HepG2 (cell line): ENCODE data around the gene INTS14. TPM values are rescaled to one million over a fixed set of nuclear protein-coding genes. Genes with fewer than 3 reads are reported as not detected.

Experiments
- ATF1 ChIP-seq: IDR thresholded peaks from 2 replicates; pipeline ENCODE4 v1.6.1; 2016; ENCODE audit warnings: mild to moderate bottlenecking, control low read depth
- DNMT3B ChIP-seq: conservative IDR thresholded peaks from 2 replicates; pipeline ENCODE4 v1.6.1; 2016; ENCODE audit warnings: missing biosample characterization, control low read depth
- GABPB1 ChIP-seq: IDR thresholded peaks from 2 replicates; pipeline ENCODE4 v1.6.1; 2016; ENCODE audit warnings: mild to moderate bottlenecking, missing genetic modification reagents, moderate library complexity, missing compliant biosample characterization
- IKZF5 ChIP-seq: IDR thresholded peaks from 2 replicates; pipeline ENCODE4 v1.6.1; 2018; ENCODE audit warnings: missing genetic modification reagents, mild to moderate bottlenecking, missing compliant biosample characterization
- KDM5B ChIP-seq: sonication (generic); formaldehyde crosslinking; IDR thresholded peaks from 2 replicates; pipeline ENCODE4 v1.4.0; 2020; ENCODE audit warnings: missing genetic modification reagents, mild to moderate bottlenecking, borderline replicate concordance
- NFKBIZ ChIP-seq: IDR thresholded peaks from 2 replicates; pipeline ENCODE4 v1.6.1; 2018; ENCODE audit warnings: missing genetic modification reagents, missing compliant biosample characterization
- POLR2G ChIP-seq: fragments of 200-400 bp; formaldehyde crosslinking; IDR thresholded peaks from 2 replicates; pipeline ENCODE4 v1.6.1; 2018; ENCODE audit warnings: mild to moderate bottlenecking, low read depth, low read length, moderate library complexity
- SP140L ChIP-seq: sonication (generic); formaldehyde crosslinking; IDR thresholded peaks from 2 replicates; pipeline ENCODE4 v1.4.0; 2020; ENCODE audit warnings: missing genetic modification reagents, borderline replicate concordance
- TP53 ChIP-seq: sonication (generic); formaldehyde crosslinking; conservative IDR thresholded peaks from 2 replicates; pipeline ENCODE4 v1.4.0; 2020; ENCODE audit warnings: missing genetic modification reagents
- ZNF362 ChIP-seq: sonication (generic); formaldehyde crosslinking; IDR thresholded peaks from 2 replicates; pipeline ENCODE4 v1.4.0; 2020; ENCODE audit warnings: missing genetic modification reagents, mild to moderate bottlenecking, borderline replicate concordance
- ZNF557 ChIP-seq: sonication (generic); formaldehyde crosslinking; IDR thresholded peaks from 2 replicates; pipeline ENCODE4 v1.4.0; 2020; ENCODE audit warnings: missing genetic modification reagents
- ZNF674 ChIP-seq: sonication (generic); formaldehyde crosslinking; IDR thresholded peaks from 2 replicates; pipeline ENCODE4 v1.5.0; 2020; ENCODE audit warnings: low read depth, mild to moderate bottlenecking, missing genetic modification reagents
- polyA plus RNA-seq, 8 experiments: library from polyadenylated mRNA; depleted of rRNA in 3 of 8; stranded (reverse) in 7 of 8; unstranded in 1 of 8; fragments of >200 nt; fragmentation: Illumina TruSeq in 4 of 8; extraction: Trizol in 4 of 8; gene quantifications; 2 replicates each; pipeline versions ENCODE4 v1.2.1 to v1.2.3, GENCODE V29; 2011 to 2016; ENCODE audit warnings: low read depth in 4 of 8, missing spikeins in 1 of 8, mixed read lengths in 1 of 8; ENCODE audit not compliant: insufficient read depth in 1 of 8
- total RNA-seq, 5 experiments: library from RNA; depleted of rRNA; stranded (reverse); fragments of >200 nt; fragmentation: Illumina TruSeq; extraction: Trizol; gene quantifications; 2 replicates each; pipeline ENCODE4 v1.2.3, GENCODE V29; 2016; ENCODE audit warnings: low read depth in 1 of 5
- TF ChIP-seq, protein P1 (sequence below): sonication (generic); formaldehyde crosslinking; IDR thresholded peaks from 2 replicates; pipeline ENCODE4 v1.4.0; 2020; ENCODE audit warnings: missing genetic modification reagents
- TF ChIP-seq, protein P2 (sequence below): sonication (generic); formaldehyde crosslinking; IDR thresholded peaks from 2 replicates; pipeline ENCODE4 v1.4.0; 2020; ENCODE audit warnings: missing genetic modification reagents, borderline replicate concordance
- TF ChIP-seq, protein P3 (sequence below): sonication (generic); formaldehyde crosslinking; IDR thresholded peaks from 2 replicates; pipeline ENCODE4 v1.5.0; 2020; ENCODE audit warnings: missing genetic modification reagents
- TF ChIP-seq, protein P4 (sequence below): sonication (generic); formaldehyde crosslinking; IDR thresholded peaks from 2 replicates; pipeline ENCODE4 v1.5.1; 2020; ENCODE audit warnings: missing genetic modification reagents, mild to moderate bottlenecking, borderline replicate concordance

Gene INTS14
- total and polyA plus RNA-seq, 2 of the 13 experiments (the other 11 are each of a cell fraction or from before 2014, with no cell fraction given): 41.4 to 52.0 TPM

GRCh38 chr15:65530318-65531111 lies 80.4 kb downstream of the INTS14 start, which contains the start of gene HACD3 (continued):
- TF ChIP-seq TP53 (CRISPR knock-in tag) (0 out of 2 replicates have a peak, but pooled peaks have one; percentile 42), ATF1 (CRISPR knock-in tag) (no peak), ZNF557 (no peak; the same call in 1 of the 2 replicates), POLR2G (peak; percentile 73; the same call in 1 of the 2 replicates), ZNF362 (CRISPR knock-in tag) (peak; percentile 65; the same call in 1 of the 2 replicates), ZNF674 (CRISPR knock-in tag) (no peak), KDM5B (CRISPR knock-in tag) (peak; percentile 97), SP140L (CRISPR knock-in tag) (no peak), NFKBIZ (CRISPR knock-in tag) (no peak), IKZF5 (CRISPR knock-in tag) (peak; percentile 45), GABPB1 (CRISPR knock-in tag) (peak; percentile 72; the same call in 1 of the 2 replicates), DNMT3B (CRISPR knock-in tag) (no peak)
- TF ChIP-seq, protein P1, sequence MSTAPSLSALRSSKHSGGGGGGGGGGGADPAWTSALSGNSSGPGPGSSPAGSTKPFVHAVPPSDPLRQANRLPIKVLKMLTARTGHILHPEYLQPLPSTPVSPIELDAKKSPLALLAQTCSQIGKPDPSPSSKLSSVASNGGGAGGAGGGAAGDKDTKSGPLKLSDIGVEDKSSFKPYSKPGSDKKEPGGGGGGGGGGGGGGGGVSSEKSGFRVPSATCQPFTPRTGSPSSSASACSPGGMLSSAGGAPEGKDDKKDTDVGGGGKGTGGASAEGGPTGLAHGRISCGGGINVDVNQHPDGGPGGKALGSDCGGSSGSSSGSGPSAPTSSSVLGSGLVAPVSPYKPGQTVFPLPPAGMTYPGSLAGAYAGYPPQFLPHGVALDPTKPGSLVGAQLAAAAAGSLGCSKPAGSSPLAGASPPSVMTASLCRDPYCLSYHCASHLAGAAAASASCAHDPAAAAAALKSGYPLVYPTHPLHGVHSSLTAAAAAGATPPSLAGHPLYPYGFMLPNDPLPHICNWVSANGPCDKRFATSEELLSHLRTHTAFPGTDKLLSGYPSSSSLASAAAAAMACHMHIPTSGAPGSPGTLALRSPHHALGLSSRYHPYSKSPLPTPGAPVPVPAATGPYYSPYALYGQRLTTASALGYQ (CRISPR knock-in tag): peak; percentile 71; the same call in 1 of the 2 replicates
- TF ChIP-seq, protein P2, sequence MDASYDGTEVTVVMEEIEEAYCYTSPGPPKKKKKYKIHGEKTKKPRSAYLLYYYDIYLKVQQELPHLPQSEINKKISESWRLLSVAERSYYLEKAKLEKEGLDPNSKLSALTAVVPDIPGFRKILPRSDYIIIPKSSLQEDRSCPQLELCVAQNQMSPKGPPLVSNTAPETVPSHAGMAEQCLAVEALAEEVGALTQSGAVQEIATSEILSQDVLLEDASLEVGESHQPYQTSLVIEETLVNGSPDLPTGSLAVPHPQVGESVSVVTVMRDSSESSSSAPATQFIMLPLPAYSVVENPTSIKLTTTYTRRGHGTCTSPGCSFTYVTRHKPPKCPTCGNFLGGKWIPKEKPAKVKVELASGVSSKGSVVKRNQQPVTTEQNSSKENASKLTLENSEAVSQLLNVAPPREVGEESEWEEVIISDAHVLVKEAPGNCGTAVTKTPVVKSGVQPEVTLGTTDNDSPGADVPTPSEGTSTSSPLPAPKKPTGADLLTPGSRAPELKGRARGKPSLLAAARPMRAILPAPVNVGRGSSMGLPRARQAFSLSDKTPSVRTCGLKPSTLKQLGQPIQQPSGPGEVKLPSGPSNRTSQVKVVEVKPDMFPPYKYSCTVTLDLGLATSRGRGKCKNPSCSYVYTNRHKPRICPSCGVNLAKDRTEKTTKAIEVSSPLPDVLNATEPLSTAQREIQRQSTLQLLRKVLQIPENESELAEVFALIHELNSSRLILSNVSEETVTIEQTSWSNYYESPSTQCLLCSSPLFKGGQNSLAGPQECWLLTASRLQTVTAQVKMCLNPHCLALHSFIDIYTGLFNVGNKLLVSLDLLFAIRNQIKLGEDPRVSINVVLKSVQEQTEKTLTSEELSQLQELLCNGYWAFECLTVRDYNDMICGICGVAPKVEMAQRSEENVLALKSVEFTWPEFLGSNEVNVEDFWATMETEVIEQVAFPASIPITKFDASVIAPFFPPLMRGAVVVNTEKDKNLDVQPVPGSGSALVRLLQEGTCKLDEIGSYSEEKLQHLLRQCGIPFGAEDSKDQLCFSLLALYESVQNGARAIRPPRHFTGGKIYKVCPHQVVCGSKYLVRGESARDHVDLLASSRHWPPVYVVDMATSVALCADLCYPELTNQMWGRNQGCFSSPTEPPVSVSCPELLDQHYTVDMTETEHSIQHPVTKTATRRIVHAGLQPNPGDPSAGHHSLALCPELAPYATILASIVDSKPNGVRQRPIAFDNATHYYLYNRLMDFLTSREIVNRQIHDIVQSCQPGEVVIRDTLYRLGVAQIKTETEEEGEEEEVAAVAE: no peak; the same call in 1 of the 2 replicates
- TF ChIP-seq, protein P3, sequence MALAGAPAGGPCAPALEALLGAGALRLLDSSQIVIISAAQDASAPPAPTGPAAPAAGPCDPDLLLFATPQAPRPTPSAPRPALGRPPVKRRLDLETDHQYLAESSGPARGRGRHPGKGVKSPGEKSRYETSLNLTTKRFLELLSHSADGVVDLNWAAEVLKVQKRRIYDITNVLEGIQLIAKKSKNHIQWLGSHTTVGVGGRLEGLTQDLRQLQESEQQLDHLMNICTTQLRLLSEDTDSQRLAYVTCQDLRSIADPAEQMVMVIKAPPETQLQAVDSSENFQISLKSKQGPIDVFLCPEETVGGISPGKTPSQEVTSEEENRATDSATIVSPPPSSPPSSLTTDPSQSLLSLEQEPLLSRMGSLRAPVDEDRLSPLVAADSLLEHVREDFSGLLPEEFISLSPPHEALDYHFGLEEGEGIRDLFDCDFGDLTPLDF (CRISPR knock-in tag): peak; percentile 83
- TF ChIP-seq, protein P4, sequence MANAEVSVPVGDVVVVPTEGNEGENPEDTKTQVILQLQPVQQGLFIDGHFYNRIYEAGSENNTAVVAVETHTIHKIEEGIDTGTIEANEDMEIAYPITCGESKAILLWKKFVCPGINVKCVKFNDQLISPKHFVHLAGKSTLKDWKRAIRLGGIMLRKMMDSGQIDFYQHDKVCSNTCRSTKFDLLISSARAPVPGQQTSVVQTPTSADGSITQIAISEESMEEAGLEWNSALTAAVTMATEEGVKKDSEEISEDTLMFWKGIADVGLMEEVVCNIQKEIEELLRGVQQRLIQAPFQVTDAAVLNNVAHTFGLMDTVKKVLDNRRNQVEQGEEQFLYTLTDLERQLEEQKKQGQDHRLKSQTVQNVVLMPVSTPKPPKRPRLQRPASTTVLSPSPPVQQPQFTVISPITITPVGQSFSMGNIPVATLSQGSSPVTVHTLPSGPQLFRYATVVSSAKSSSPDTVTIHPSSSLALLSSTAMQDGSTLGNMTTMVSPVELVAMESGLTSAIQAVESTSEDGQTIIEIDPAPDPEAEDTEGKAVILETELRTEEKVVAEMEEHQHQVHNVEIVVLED (CRISPR knock-in tag): peak; percentile 72
